Activated effector memory CD4-positive, alpha-beta T cell treated with Interleukin-2 at 50 U/mL for 16 hours (primary cell): ENCODE measurements around the gene SPSB3.
"Not testable (repeated sequence)": the region's sequence is repeated elsewhere in the genome, so short reads cannot be mapped to it uniquely, and the experiment has no call there.

Experiments used
- DNase-seq: peaks from one replicate; pipeline ENCODE4 v3.0.0-alpha.2; 2020

Gene SPSB3

GRCh38 chr16:1734816-1735215 lies 47.6 kb downstream of the SPSB3 start:
- DNase-seq = no peak

- no peak for DNase-seq
Measured at GRCh38 chr16:1734123-1734522, 48.2 kb downstream of the SPSB3 start.

GRCh38 chr16:1732551-1732987 lies 49.8 kb downstream of the SPSB3 start:
- DNase-seq = not testable (repeated sequence)

- no peak for DNase-seq
Measured at GRCh38 chr16:1732071-1732470, 50.3 kb downstream of the SPSB3 start.

GRCh38 chr16:1731603-1732002 lies 50.8 kb downstream of the SPSB3 start:
- no peak for DNase-seq

GRCh38 chr16:1731073-1731472 lies 51.3 kb downstream of the SPSB3 start:
- DNase-seq = no peak

GRCh38 chr16:1729445-1729844 lies 52.9 kb downstream of the SPSB3 start:
- no peak for DNase-seq

- no peak for DNase-seq
Measured at GRCh38 chr16:1729026-1729425, 53.3 kb downstream of the SPSB3 start.

- no peak for DNase-seq
Measured at GRCh38 chr16:1727651-1728624, 54.4 kb downstream of the SPSB3 start.
